Psoas muscle (tissue), 8 donors: Measurements from ENCODE around the gene EMCN. TPM values are rescaled to one million over a fixed set of nuclear protein-coding genes. Genes with fewer than 3 reads are reported as not detected.

Source experiments
- ATAC-seq, 4 donors: fragments of 200-7000 bp; cut with Tn5 transposase; one replicate each; pipeline ENCODE4 v1.9.1; 2020; ENCODE audit warnings: moderate library complexity in 3 of 4, mild to moderate bottlenecking in 2 of 4
- DNase-seq, 2 donors: peaks; one replicate each; pipeline ENCODE4 v3.0.0-alpha.2; 2020
- H3K27ac ChIP-seq: fragments of 200-600 bp; one replicate; pipeline ENCODE4 v1.8.0; 2022
- H3K27me3 ChIP-seq, 3 donors: fragments of 200-600 bp in 1 of 3; one replicate each; pipeline versions ENCODE4 v1.6.1 to v1.8.0; 2013 to 2022; ENCODE audit warnings: low read length in 2 of 3, mild to moderate bottlenecking in 2 of 3, moderate library complexity in 1 of 3; ENCODE audit not compliant: insufficient read depth in 3 of 3
- H3K36me3 ChIP-seq, 2 donors: fragments of 200-600 bp in 1 of 2; one replicate each; pipeline versions ENCODE4 v1.6.1 to v1.8.0; 2013 to 2022; ENCODE audit warnings: low read depth in 1 of 2, mild to moderate bottlenecking in 1 of 2, moderate library complexity in 1 of 2; ENCODE audit not compliant: insufficient read depth in 1 of 2
- H3K4me1 ChIP-seq: fragments of 200-600 bp; one replicate; pipeline ENCODE4 v1.8.0; 2022
- H3K4me3 ChIP-seq: fragments of 200-600 bp; one replicate; pipeline ENCODE4 v1.8.0; 2022; ENCODE audit warnings: mild to moderate bottlenecking
- H3K9me3 ChIP-seq: fragments of 200-600 bp; one replicate; pipeline ENCODE4 v1.8.0; 2022
- CTCF ChIP-seq: fragments of 200-600 bp; IDR thresholded peaks from one replicate; pipeline ENCODE4 v1.8.0; 2022; ENCODE audit warnings: antibody characterized with exemption
- WGBS, 3 donors: extraction: QIAGEN DNeasy Blood & Tissue Kit; methylation state at CpG; one replicate each; pipeline versions ENCODE4 v1.1.6 to v1.1.7; 2013; 5-methylcytosine and 5-hydroxymethylcytosine counted together
- intact Hi-C, 2 donors: fragments of 100-400 bp; cut with DNase I; formaldehyde crosslinking; loops; one replicate each; pipeline versions ENCODE4 v1.11.0 to v1.14.2; 2022
- polyA plus RNA-seq, 3 donors: library from polyadenylated mRNA; stranded (reverse); fragments of 200-250 nt; gene quantifications; one replicate each; pipeline ENCODE4 v1.2.3, GENCODE V29; 2013
- total RNA-seq, 4 donors: library from RNA; stranded (reverse); fragmentation: NEBNext Ultra II Directional in 2 of 4; extraction: Animal tissue kit (Norgen Biotek cat#: 25700) in 2 of 4; gene quantifications; one replicate each; pipeline versions ENCODE4 v1.2.1 to v1.2.4, GENCODE V29; 2021 to 2023
- donor health status: healthy with polysubstance abuse.
- donor health status: DM: no; HTN: no; CAD: no; lungs with moderate emphysema.
- donor health status: Bipolar disorder and iron deficiency.
- donor health status: healthy.
- donor health status: DM: yes; HTN: yes; CAD: no.
- donor health status: DM: no; HTN: no; CAD: no.
- donor health status: DM: no; HTN: no; CAD: no.
- donor health status: DM: yes; HTN: yes; CAD: no.

Gene EMCN
- total and polyA plus RNA-seq, 7 donors, result 7.8 to 25.0 (median 10.8) TPM

DNA sequence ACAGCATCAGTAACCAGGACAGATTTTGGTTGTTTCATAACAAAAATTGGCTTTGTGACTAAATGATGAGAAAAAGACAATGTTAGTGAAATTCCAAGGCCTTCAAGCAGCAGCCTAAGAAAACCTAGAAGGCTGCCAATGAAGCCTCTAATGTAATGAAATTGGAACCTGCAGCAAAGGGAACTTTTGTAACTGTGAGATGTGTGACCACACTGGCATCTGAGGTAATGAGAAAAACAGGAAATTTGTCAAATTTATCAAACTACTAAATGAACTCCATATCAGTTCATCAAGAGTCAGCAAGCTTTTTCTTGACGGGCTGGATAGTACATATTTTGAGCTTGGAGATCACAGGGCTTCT is 30.4 kb upstream of the EMCN start:
- no peaks in the 10 kb centered on the region for H3K27me3 ChIP-seq
- ATAC-seq, result no peak
- H3K4me3 ChIP-seq, result no peak overlapping the region
- H3K36me3 ChIP-seq, result no peaks in the 10 kb centered on the region
- no peak for DNase-seq
- H3K9me3 ChIP-seq, result no peaks in the 10 kb centered on the region
- WGBS, 3 donors, result 56 to 72% (median 65%) methylated on average over 1 of the region's 1 CpG
- TF ChIP-seq CTCF, result no peak
- no peaks in the 10 kb centered on the region for H3K4me1 ChIP-seq
- intact Hi-C loops, result no loop called here
- no peak overlapping the region for H3K27ac ChIP-seq

- Histone ChIP-seq H3K27me3 (no peaks in the 10 kb centered on the region), H3K36me3 (no peaks in the 10 kb centered on the region), H3K27ac (no peak overlapping the region), H3K4me3 (no peak overlapping the region), H3K4me1 (no peaks in the 10 kb centered on the region), H3K9me3 (no peaks in the 10 kb centered on the region)
- whole genome bisulfite sequencing, 3 donors, result 50 to 76% (median 50%) methylated on average over 6 of the region's 6 CpGs
- TF ChIP-seq CTCF, result no peak
- DNase-seq (no peak), ATAC-seq (no peak)
- intact Hi-C loops, result no loop called here
Observed at GRCh38 chr4:100547541-100548199, 29.8 kb upstream of the EMCN start.

GRCh38 chr4:100545427-100545826 is 27.6 kb upstream of the EMCN start:
- WGBS, 3 donors, result 56 to 68% (median 62%) methylated on average over 5 of the region's 5 CpGs
- TF ChIP-seq CTCF, result no peak
- DNase-seq, result no peak
- intact Hi-C loops, result no loop called here
- Histone ChIP-seq H3K36me3 (no peaks in the 10 kb centered on the region), H3K4me1 (no peaks in the 10 kb centered on the region), H3K4me3 (no peak overlapping the region), H3K27ac (no peak overlapping the region), H3K9me3 (no peaks in the 10 kb centered on the region), H3K27me3 (no peaks in the 10 kb centered on the region)
- no peak for ATAC-seq

DNA sequence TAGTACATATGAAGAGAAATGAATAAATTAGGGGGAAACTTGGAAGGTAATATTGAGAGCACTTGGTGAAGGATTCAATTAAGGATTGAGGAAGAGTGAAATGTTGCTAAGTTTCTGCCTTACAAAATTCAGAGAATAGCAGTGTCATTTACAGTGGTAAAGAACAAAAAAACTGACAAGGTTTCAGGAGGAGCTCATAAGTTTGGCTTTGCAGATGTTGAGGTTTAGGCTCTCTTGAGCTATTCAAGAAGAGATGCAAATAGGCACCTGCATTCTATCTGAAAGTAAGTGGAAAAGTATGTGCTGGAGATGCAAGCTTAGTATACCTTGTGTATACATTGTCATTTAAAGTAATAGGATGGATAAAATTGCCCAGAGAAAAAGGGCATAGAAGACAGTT is 22.3 kb upstream of the EMCN start:
- Histone ChIP-seq H3K27ac (no peak overlapping the region), H3K36me3 (no peaks in the 10 kb centered on the region), H3K9me3 (no peaks in the 10 kb centered on the region), H3K4me1 (no peaks in the 10 kb centered on the region), H3K27me3 (no peaks in the 10 kb centered on the region), H3K4me3 (no peak overlapping the region)
- no peak for TF ChIP-seq CTCF
- DNase-seq, result no peak
- ATAC-seq, result no peak
- intact Hi-C loops, result no loop called here

DNA sequence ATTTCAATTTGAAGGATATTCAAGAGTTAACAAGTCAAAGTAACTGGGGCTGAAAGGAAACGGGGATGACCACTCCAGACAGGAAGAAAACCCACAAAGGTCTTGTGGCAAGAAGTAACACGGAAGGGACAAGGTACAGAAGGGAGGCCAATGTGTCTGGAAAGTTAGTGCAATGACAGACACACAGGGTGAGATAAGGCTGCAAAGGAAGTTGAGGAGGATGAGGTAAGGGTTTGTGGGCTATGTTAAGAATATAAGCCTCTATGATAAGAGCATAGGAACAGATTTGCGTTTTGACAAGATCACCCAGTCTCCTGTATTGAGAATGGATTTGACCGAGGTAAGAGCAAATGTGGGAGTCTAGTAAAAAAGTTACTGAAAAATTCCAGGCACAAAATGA is 21.9 kb upstream of the EMCN start:
- no peak for TF ChIP-seq CTCF
- H3K4me3 ChIP-seq, result no peak overlapping the region
- DNase-seq (no peak), ATAC-seq (no peak)
- H3K27ac ChIP-seq, result no peak overlapping the region
- intact Hi-C loops, result no loop called here
- no peaks in the 10 kb centered on the region for H3K4me1 ChIP-seq
- no peaks in the 10 kb centered on the region for H3K9me3 ChIP-seq
- H3K36me3 ChIP-seq, result no peaks in the 10 kb centered on the region
- no peaks in the 10 kb centered on the region for H3K27me3 ChIP-seq
- 61 to 66% (median 62%) methylated on average over 4 of the region's 4 CpGs for WGBS, 3 donors
